Measurements from ENCODE around the gene CNNM3.

GRCh38 chr2:96801005-96801785 is 14.9 kb upstream of the CNNM3 start:
- TF ChIP-seq SIN3A (IDR thresholded peaks at IDR 0.05; ENCODE audit: borderline replicate concordance, insufficient read depth, low read depth, low read length) (no peak), POLR2AphosphoS5 (IDR thresholded peaks at IDR 0.05; ENCODE audit: low read depth, low read length) (no peak), TCF7L2 (IDR thresholded peaks at IDR 0.05; ENCODE audit: low read depth, low read length) (no peak)
- TF ChIP-seq, protein P1, sequence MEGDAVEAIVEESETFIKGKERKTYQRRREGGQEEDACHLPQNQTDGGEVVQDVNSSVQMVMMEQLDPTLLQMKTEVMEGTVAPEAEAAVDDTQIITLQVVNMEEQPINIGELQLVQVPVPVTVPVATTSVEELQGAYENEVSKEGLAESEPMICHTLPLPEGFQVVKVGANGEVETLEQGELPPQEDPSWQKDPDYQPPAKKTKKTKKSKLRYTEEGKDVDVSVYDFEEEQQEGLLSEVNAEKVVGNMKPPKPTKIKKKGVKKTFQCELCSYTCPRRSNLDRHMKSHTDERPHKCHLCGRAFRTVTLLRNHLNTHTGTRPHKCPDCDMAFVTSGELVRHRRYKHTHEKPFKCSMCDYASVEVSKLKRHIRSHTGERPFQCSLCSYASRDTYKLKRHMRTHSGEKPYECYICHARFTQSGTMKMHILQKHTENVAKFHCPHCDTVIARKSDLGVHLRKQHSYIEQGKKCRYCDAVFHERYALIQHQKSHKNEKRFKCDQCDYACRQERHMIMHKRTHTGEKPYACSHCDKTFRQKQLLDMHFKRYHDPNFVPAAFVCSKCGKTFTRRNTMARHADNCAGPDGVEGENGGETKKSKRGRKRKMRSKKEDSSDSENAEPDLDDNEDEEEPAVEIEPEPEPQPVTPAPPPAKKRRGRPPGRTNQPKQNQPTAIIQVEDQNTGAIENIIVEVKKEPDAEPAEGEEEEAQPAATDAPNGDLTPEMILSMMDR (IDR thresholded peaks at IDR 0.05): peak; percentile 95
- TF ChIP-seq, protein P2, sequence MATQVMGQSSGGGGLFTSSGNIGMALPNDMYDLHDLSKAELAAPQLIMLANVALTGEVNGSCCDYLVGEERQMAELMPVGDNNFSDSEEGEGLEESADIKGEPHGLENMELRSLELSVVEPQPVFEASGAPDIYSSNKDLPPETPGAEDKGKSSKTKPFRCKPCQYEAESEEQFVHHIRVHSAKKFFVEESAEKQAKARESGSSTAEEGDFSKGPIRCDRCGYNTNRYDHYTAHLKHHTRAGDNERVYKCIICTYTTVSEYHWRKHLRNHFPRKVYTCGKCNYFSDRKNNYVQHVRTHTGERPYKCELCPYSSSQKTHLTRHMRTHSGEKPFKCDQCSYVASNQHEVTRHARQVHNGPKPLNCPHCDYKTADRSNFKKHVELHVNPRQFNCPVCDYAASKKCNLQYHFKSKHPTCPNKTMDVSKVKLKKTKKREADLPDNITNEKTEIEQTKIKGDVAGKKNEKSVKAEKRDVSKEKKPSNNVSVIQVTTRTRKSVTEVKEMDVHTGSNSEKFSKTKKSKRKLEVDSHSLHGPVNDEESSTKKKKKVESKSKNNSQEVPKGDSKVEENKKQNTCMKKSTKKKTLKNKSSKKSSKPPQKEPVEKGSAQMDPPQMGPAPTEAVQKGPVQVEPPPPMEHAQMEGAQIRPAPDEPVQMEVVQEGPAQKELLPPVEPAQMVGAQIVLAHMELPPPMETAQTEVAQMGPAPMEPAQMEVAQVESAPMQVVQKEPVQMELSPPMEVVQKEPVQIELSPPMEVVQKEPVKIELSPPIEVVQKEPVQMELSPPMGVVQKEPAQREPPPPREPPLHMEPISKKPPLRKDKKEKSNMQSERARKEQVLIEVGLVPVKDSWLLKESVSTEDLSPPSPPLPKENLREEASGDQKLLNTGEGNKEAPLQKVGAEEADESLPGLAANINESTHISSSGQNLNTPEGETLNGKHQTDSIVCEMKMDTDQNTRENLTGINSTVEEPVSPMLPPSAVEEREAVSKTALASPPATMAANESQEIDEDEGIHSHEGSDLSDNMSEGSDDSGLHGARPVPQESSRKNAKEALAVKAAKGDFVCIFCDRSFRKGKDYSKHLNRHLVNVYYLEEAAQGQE (IDR thresholded peaks at IDR 0.05; ENCODE audit: insufficient read depth in 1 of 2, low read depth in 2 of 2, low read length in 1 of 2): peak in 1 of 2 experiments; percentile 61; a peak in 1 of 4 replicates
